GM10266 (cell line): ENCODE results near the gene MTHFD2.

Source experiments
- DNase-seq: peaks from one replicate; pipeline ENCODE4 v3.0.0; 2012; ENCODE audit errors: extremely low spot score
- CTCF ChIP-seq: IDR thresholded peaks from 2 replicates; pipeline ENCODE4 v1.5.1; 2012; ENCODE audit warnings: mild to moderate bottlenecking, low read depth; ENCODE audit not compliant: control insufficient read depth, insufficient read depth; ENCODE audit errors: missing control alignments

The MTHFD2 gene

GRCh38 chr2:74168739-74169138 lies 29.7 kb upstream of the MTHFD2 start:
- peak; percentile 32 for DNase-seq
- no peak for TF ChIP-seq CTCF

DNA sequence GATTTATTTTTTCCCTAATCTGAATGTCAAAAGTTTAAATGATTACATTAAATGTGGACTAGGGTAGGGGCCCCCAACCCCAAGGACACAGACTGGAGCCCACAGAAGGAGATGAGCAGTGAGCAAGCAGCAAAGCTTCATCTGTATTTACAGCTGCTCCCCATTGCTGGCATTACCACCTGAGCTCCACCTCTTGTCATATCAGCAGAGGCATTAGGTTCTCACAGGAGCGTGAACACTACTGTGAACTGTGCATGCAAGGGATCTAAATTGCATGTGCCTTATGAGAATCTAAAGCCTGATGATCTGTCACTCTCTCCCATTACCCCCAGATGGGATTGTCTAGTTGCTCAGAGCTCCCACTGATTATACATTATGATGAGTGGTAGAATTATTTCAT lies 23.5 kb upstream of the MTHFD2 start:
- DNase-seq, result no peak
- no peak for TF ChIP-seq CTCF

DNA sequence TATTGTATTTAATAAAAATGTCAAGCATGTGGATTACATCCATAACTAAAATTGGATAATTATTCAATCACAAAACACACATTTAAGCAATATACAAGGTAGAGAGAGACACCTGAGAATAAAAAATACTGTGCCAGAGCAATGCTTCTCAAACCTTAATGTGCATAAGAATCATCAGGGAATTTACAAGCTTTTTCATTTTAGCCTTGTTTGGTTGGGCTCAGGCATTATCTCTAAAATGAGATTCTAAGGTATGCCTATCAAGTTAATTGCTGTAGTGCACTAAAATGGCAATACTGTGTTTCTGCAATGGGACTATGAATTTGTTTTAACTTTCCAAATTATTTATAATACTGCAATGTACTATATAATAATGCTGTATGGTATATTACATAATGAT lies 20.7 kb upstream of the MTHFD2 start:
- no peak for TF ChIP-seq CTCF
- no peak for DNase-seq

DNA sequence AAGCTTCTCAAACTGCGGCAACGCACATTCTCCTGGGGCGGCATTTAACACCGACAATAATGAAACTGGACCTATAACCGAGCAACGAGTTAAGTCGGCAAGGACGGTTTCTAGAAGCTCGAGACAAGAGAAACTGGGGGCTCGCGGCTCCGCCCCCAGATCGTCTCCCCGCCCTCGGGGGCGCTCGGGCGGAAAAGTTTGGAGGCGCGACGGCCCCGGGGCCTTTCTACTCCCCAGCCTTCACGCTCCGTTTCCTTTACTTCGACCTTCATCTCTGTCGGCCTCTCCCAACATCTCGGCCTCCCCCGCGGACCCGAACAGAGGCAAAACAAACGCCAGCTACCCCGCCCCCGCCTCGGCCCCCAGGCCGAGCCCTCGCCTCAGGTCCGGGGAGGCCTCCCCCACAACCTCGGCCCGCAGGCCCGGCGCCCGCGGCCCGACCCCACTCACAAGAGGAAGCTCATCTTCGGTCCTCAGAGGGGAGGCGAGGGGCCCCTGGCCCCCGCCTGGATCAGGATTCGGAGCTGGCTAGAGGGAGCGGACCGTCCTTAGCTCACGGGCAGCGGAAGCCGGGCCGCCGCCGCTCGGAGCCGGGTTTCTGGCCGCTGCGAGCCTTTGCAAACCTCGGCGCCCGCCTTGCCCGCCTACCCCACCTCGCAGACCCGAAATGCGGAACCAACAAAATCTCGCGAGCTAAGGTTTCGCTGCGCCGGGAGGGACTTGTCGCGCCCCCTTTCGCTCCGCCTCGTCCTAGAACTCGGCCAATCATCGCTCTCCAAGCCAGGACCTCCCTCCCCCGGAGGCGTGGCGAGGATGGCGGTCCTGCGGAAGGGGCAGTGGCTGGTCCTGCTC lies 20.0 kb upstream of the MTHFD2 start, which contains the start of gene MOB1A:
TSS of gene MOB1A (minus strand) at position 669 of the 852 bp plus-strand sequence. CDS start at position 464, 205 bp downstream.
- peak; percentile 95 for DNase-seq
- no peak for TF ChIP-seq CTCF

GRCh38 chr2:74179063-74179865 lies 19.2 kb upstream of the MTHFD2 start:
- peak; percentile 3 for TF ChIP-seq CTCF
- no peak for DNase-seq

DNA sequence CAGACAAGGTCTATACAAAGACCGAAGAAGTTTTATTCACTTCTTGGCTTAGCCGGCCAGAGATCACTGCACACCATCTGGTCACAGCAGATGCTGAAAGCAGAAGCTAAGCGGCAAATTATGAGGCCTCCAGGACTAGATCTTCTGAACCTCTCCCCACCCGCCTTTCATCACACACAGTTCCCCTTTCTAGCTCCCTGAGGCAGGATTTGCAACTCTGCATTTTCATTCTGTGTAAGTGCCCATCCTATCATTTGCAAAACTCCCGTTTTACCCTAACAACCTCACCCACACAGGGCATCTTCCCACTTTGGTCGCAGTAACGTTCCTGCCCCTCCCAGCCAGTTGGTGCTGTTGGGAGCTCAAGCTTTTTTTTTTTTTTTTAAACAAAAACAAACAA lies 16.7 kb upstream of the MTHFD2 start:
- DNase-seq, result peak; percentile 58

More for the DNA sequence above, 16.7 kb upstream of the MTHFD2 start:
- TF ChIP-seq CTCF, result no peak
